ENCODE data around the gene CRY2.

DNA sequence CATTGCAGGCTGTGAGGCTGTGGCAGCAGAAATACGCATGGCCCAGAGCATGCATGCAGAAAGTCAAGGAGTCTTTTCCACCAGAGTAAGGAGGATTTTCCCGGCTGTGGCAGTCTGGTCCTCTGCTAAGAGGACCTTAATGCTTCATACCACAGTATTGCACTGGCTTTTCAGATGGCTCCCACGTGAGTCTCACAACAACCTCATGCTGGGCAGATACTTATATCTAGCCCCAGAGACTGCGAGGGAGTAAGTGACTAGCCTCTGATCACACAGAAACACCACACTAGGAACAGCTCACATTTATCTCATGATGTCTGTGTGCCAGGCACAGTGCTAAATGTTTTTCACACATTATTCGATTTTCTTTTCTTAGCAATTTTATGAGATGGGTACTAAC is 8.0 kb downstream of the CRY2 start:
- no peak for TF ChIP-seq EZH2 (IDR thresholded peaks at IDR 0.05; ENCODE audit: low read length, missing control alignments)
- TF ChIP-seq, protein P1, sequence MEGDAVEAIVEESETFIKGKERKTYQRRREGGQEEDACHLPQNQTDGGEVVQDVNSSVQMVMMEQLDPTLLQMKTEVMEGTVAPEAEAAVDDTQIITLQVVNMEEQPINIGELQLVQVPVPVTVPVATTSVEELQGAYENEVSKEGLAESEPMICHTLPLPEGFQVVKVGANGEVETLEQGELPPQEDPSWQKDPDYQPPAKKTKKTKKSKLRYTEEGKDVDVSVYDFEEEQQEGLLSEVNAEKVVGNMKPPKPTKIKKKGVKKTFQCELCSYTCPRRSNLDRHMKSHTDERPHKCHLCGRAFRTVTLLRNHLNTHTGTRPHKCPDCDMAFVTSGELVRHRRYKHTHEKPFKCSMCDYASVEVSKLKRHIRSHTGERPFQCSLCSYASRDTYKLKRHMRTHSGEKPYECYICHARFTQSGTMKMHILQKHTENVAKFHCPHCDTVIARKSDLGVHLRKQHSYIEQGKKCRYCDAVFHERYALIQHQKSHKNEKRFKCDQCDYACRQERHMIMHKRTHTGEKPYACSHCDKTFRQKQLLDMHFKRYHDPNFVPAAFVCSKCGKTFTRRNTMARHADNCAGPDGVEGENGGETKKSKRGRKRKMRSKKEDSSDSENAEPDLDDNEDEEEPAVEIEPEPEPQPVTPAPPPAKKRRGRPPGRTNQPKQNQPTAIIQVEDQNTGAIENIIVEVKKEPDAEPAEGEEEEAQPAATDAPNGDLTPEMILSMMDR (conservative IDR thresholded peaks at IDR 0.05 in 1 of 2, IDR thresholded peaks at IDR 0.05 in 1 of 2; ENCODE audit: low read depth in 1 of 2, low read length in 2 of 2), result no peak

All from fibroblast of lung (primary cell).